ENCODE data around the gene OPHN1. TPM values are rescaled to one million over a fixed set of nuclear protein-coding genes. Genes with fewer than 3 reads are reported as not detected.
"Not testable (repeated sequence)": the region's sequence is repeated elsewhere in the genome, so short reads cannot be mapped to it uniquely, and the experiment has no call there.

The OPHN1 gene
- total RNA-seq, 4 donors from 2014 or later = 3.9 to 20.6 (median 6.7) TPM

- TF ChIP-seq CTCF (IDR thresholded peaks at IDR 0.05) = no peak
- TF ChIP-seq POLR2A (IDR thresholded peaks at IDR 0.05) = no peak
- Histone ChIP-seq H3K36me3 (no peaks in the 10 kb centered on the region), H3K27me3 (no peaks in the 10 kb centered on the region), H3K9me3 (no peaks in the 10 kb centered on the region), H3K4me3 (no peak overlapping the region), H3K27ac (no peak overlapping the region), H3K4me1 (no peaks in the 10 kb centered on the region)
- DNase-seq = no peak
Observed at GRCh38 chrX:68090266-68090665, 343.0 kb downstream of the OPHN1 start.

GRCh38 chrX:68087526-68087925, 345.8 kb downstream of the OPHN1 start:
- no peaks in the 10 kb centered on the region for H3K27me3 ChIP-seq
- H3K36me3 ChIP-seq = no peaks in the 10 kb centered on the region
- no peak overlapping the region for H3K4me3 ChIP-seq
- TF ChIP-seq CTCF (IDR thresholded peaks at IDR 0.05) = no peak
- no peak for TF ChIP-seq POLR2A (IDR thresholded peaks at IDR 0.05)
- H3K4me1 ChIP-seq = no peaks in the 10 kb centered on the region
- H3K27ac ChIP-seq = no peak overlapping the region
- DNase-seq = no peak
- no peaks in the 10 kb centered on the region for H3K9me3 ChIP-seq

GRCh38 chrX:68086709-68087108, 346.6 kb downstream of the OPHN1 start:
- Histone ChIP-seq H3K27me3 (no peaks in the 10 kb centered on the region), H3K4me3 (no peak overlapping the region), H3K27ac (no peak overlapping the region), H3K9me3 (no peaks in the 10 kb centered on the region), H3K36me3 (no peaks in the 10 kb centered on the region), H3K4me1 (no peaks in the 10 kb centered on the region)
- DNase-seq = no peak
- no peak for TF ChIP-seq CTCF (IDR thresholded peaks at IDR 0.05)
- no peak for TF ChIP-seq POLR2A (IDR thresholded peaks at IDR 0.05)

GRCh38 chrX:68084765-68085164, 348.5 kb downstream of the OPHN1 start:
- H3K36me3 ChIP-seq = no peaks in the 10 kb centered on the region
- no peak for TF ChIP-seq POLR2A (IDR thresholded peaks at IDR 0.05)
- H3K27ac ChIP-seq = no peak overlapping the region
- H3K9me3 ChIP-seq = no peaks in the 10 kb centered on the region
- H3K4me1 ChIP-seq = no peaks in the 10 kb centered on the region
- no peaks in the 10 kb centered on the region for H3K27me3 ChIP-seq
- DNase-seq = no peak
- H3K4me3 ChIP-seq = no peak overlapping the region

GRCh38 chrX:68083510-68083909, 349.8 kb downstream of the OPHN1 start:
- DNase-seq = no peak
- no peaks in the 10 kb centered on the region for H3K27me3 ChIP-seq
- H3K27ac ChIP-seq = no peak overlapping the region
- no peaks in the 10 kb centered on the region for H3K36me3 ChIP-seq
- H3K9me3 ChIP-seq = no peaks in the 10 kb centered on the region
- H3K4me3 ChIP-seq = no peak overlapping the region
- no peak for TF ChIP-seq POLR2A (IDR thresholded peaks at IDR 0.05)
- no peak for TF ChIP-seq CTCF (IDR thresholded peaks at IDR 0.05)
- no peaks in the 10 kb centered on the region for H3K4me1 ChIP-seq

GRCh38 chrX:68079961-68080360, 353.3 kb downstream of the OPHN1 start:
- Histone ChIP-seq H3K36me3 (no peaks in the 10 kb centered on the region), H3K4me1 (no peaks in the 10 kb centered on the region), H3K9me3 (no peaks in the 10 kb centered on the region), H3K27ac (no peak overlapping the region), H3K27me3 (no peaks in the 10 kb centered on the region), H3K4me3 (no peak overlapping the region)
- TF ChIP-seq POLR2A (IDR thresholded peaks at IDR 0.05) (no peak), CTCF (IDR thresholded peaks at IDR 0.05) (no peak)
- DNase-seq = no peak

- not testable (repeated sequence) for H3K4me1 ChIP-seq, H3K36me3 ChIP-seq, H3K4me3 ChIP-seq, DNase-seq, H3K27me3 ChIP-seq, H3K27ac ChIP-seq, H3K9me3 ChIP-seq
Observed at GRCh38 chrX:68078801-68079200, 354.5 kb downstream of the OPHN1 start.
